HepG2 (cell line): ENCODE results near the gene MPPE1. TPM values are rescaled to one million over a fixed set of nuclear protein-coding genes. Genes with fewer than 3 reads are reported as not detected.

Source experiments
- ATF1 ChIP-seq: IDR thresholded peaks from 2 replicates; pipeline ENCODE4 v1.6.1; 2016; ENCODE audit warnings: mild to moderate bottlenecking, control low read depth
- ATRX ChIP-seq: sonication (generic); formaldehyde crosslinking; IDR thresholded peaks from 2 replicates; pipeline ENCODE4 v1.4.0; 2020; ENCODE audit warnings: missing genetic modification reagents, borderline replicate concordance
- DMTF1 ChIP-seq: sonication (generic); formaldehyde crosslinking; IDR thresholded peaks from 2 replicates; pipeline ENCODE4 v1.4.0; 2020; ENCODE audit warnings: mild to moderate bottlenecking, missing genetic modification reagents
- FOXO1 ChIP-seq: sonication (generic); formaldehyde crosslinking; IDR thresholded peaks from 2 replicates; pipeline ENCODE4 v1.4.0; 2020; ENCODE audit warnings: missing genetic modification reagents
- HNF4A ChIP-seq: sonication (generic); formaldehyde crosslinking; IDR thresholded peaks from 2 replicates; pipeline ENCODE4 v1.4.0; 2020; ENCODE audit warnings: missing genetic modification reagents
- IKZF1 ChIP-seq: fragments of 450-650 bp; IDR thresholded peaks from 2 replicates; pipeline ENCODE4 v1.7.1; 2016
- KAT8 ChIP-seq: IDR thresholded peaks from 2 replicates; pipeline ENCODE4 v1.6.1; 2016; ENCODE audit warnings: missing genetic modification reagents, missing compliant biosample characterization
- MAF1 ChIP-seq: sonication (generic); formaldehyde crosslinking; IDR thresholded peaks from 2 replicates; pipeline ENCODE4 v1.5.0; 2020; ENCODE audit warnings: missing genetic modification reagents, borderline replicate concordance
- MAFF ChIP-seq: IDR thresholded peaks from 2 replicates; pipeline ENCODE4 v1.6.1; 2011; ENCODE audit warnings: low read depth, low read length, improper control_type of control experiment
- MTF1 ChIP-seq: sonication (generic); formaldehyde crosslinking; IDR thresholded peaks from 2 replicates; pipeline ENCODE4 v1.5.0; 2020; ENCODE audit warnings: missing genetic modification reagents
- NR3C1 ChIP-seq: sonication (generic); formaldehyde crosslinking; IDR thresholded peaks from 2 replicates; pipeline ENCODE4 v1.4.0; 2020; ENCODE audit warnings: missing genetic modification reagents
- RNF2 ChIP-seq: fragments of 450-650 bp; conservative IDR thresholded peaks from 2 replicates; pipeline ENCODE4 v1.6.1; 2016; ENCODE audit warnings: low read depth
- SNRNP70 ChIP-seq: fragments of 200-400 bp; formaldehyde crosslinking; IDR thresholded peaks from 2 replicates; pipeline ENCODE4 v1.6.1; 2017; ENCODE audit warnings: mild to moderate bottlenecking, low read depth, low read length, moderate library complexity
- SOX13 ChIP-seq, 3 experiments: fragments of 450-650 bp in 1 of 3; sonication (generic) in 1 of 3; formaldehyde crosslinking in 1 of 3; IDR thresholded peaks in 2 of 3; conservative IDR thresholded peaks in 1 of 3; 2 replicates each; pipeline versions ENCODE4 v1.5.0 to v1.6.1; 2016 to 2020; ENCODE audit warnings: antibody characterized with exemption in 1 of 3, mild to moderate bottlenecking in 1 of 3, missing compliant biosample characterization in 1 of 3, missing genetic modification reagents in 1 of 3, moderate library complexity in 1 of 3
- THYN1 ChIP-seq: sonication (generic); formaldehyde crosslinking; IDR thresholded peaks from 2 replicates; pipeline ENCODE4 v1.8.1; 2023; ENCODE audit warnings: low read depth, mild to moderate bottlenecking, moderate library complexity, missing genetic modification reagents, borderline replicate concordance
- ZMAT5 ChIP-seq: sonication (generic); formaldehyde crosslinking; IDR thresholded peaks from 2 replicates; pipeline ENCODE4 v1.5.0; 2020; ENCODE audit warnings: mild to moderate bottlenecking, low read depth, missing genetic modification reagents, borderline replicate concordance
- ZNF776 ChIP-seq: sonication (generic); formaldehyde crosslinking; IDR thresholded peaks from 2 replicates; pipeline ENCODE4 v1.4.0; 2020; ENCODE audit warnings: mild to moderate bottlenecking, missing genetic modification reagents
- polyA plus RNA-seq, 8 experiments: library from polyadenylated mRNA; depleted of rRNA in 3 of 8; stranded (reverse) in 7 of 8; unstranded in 1 of 8; fragments of >200 nt; fragmentation: Illumina TruSeq in 4 of 8; extraction: Trizol in 4 of 8; gene quantifications; 2 replicates each; pipeline versions ENCODE4 v1.2.1 to v1.2.3, GENCODE V29; 2011 to 2016; ENCODE audit warnings: low read depth in 4 of 8, missing spikeins in 1 of 8, mixed read lengths in 1 of 8; ENCODE audit not compliant: insufficient read depth in 1 of 8
- total RNA-seq, 5 experiments: library from RNA; depleted of rRNA; stranded (reverse); fragments of >200 nt; fragmentation: Illumina TruSeq; extraction: Trizol; gene quantifications; 2 replicates each; pipeline ENCODE4 v1.2.3, GENCODE V29; 2016; ENCODE audit warnings: low read depth in 1 of 5
- TF ChIP-seq, protein P1 (sequence below): IDR thresholded peaks from 2 replicates; pipeline ENCODE4 v1.6.1; 2016; ENCODE audit warnings: low read depth, borderline replicate concordance

MPPE1 gene
- total and polyA plus RNA-seq, 2 of the 13 experiments (the other 11 are each of a cell fraction or from before 2014, with no cell fraction given) = 9.6 to 11.9 TPM

- TF ChIP-seq, protein P1, sequence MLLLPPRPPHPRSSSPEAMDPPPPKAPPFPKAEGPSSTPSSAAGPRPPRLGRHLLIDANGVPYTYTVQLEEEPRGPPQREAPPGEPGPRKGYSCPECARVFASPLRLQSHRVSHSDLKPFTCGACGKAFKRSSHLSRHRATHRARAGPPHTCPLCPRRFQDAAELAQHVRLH (CRISPR knock-in tag) = no peak
- TF ChIP-seq SNRNP70 (no peak), SOX13 (IDR thresholded peaks at IDR 0.05) (no peak), SOX13 (CRISPR knock-in tag; conservative IDR thresholded peaks at IDR 0.05 in 1 of 2, IDR thresholded peaks at IDR 0.05 in 1 of 2) (peak in 1 of 2 experiments; percentile 32; a peak in 1 of 4 replicates), ATRX (no peak), HNF4A (CRISPR knock-in tag) (peak; percentile 35), FOXO1 (CRISPR knock-in tag) (peak; percentile 41), DMTF1 (CRISPR knock-in tag) (no peak), RNF2 (peak; percentile 55; the same call in 1 of the 2 replicates), MAF1 (CRISPR knock-in tag) (no peak), KAT8 (CRISPR knock-in tag) (peak; percentile 25; the same call in 1 of the 2 replicates), THYN1 (CRISPR knock-in tag) (no peak), MTF1 (CRISPR knock-in tag) (no peak), ZMAT5 (CRISPR knock-in tag) (no peak), ZNF776 (CRISPR knock-in tag) (no peak), IKZF1 (no peak), NR3C1 (CRISPR knock-in tag) (no peak), MAFF (no peak), ATF1 (CRISPR knock-in tag) (peak; percentile 50; the same call in 1 of the 2 replicates)
Measured at GRCh38 chr18:11849841-11850634, 58.1 kb downstream of the MPPE1 start (continued).
